H9 (cell line): Measurements from ENCODE around the gene ZNRF1. TPM values are rescaled to one million over a fixed set of nuclear protein-coding genes. Genes with fewer than 3 reads are reported as not detected.

ENCODE experiments used
- DNase-seq: peaks from one replicate; pipeline ENCODE4 v3.0.0-alpha.2; 2017
- H2AFZ ChIP-seq: one replicate; pipeline ENCODE4 v1.6.1; 2013; ENCODE audit warnings: mild to moderate bottlenecking, low read length, control low read depth, moderate library complexity
- H2AK5ac ChIP-seq: 2 replicates; pipeline ENCODE4 v1.6.1; 2013; ENCODE audit warnings: low read length, control low read depth, mixed read lengths; ENCODE audit not compliant: insufficient read length
- H2BK120ac ChIP-seq: one replicate; pipeline ENCODE4 v1.6.1; 2013; ENCODE audit warnings: low read depth, mild to moderate bottlenecking, low read length, control low read depth, inconsistent platforms; ENCODE audit not compliant: poor library complexity, severe bottlenecking
- H2BK12ac ChIP-seq: 2 replicates; pipeline ENCODE4 v1.6.1; 2013; ENCODE audit warnings: low read length, control low read depth, mixed read lengths, low read depth; ENCODE audit not compliant: insufficient read length
- H2BK15ac ChIP-seq: 2 replicates; pipeline ENCODE4 v1.6.1; 2013; ENCODE audit warnings: low read depth, low read length, control low read depth
- H2BK20ac ChIP-seq: one replicate; pipeline ENCODE4 v1.6.1; 2013; ENCODE audit warnings: low read depth, mild to moderate bottlenecking, low read length, control low read depth, inconsistent platforms; ENCODE audit not compliant: poor library complexity, severe bottlenecking
- H2BK5ac ChIP-seq: 2 replicates; pipeline ENCODE4 v1.6.1; 2013; ENCODE audit warnings: low read length, control low read depth, mixed read lengths; ENCODE audit not compliant: insufficient read length
- H3K14ac ChIP-seq: 2 replicates; pipeline ENCODE4 v1.6.1; 2013; ENCODE audit warnings: low read length, control low read depth; ENCODE audit not compliant: insufficient read depth
- H3K18ac ChIP-seq: 2 replicates; pipeline ENCODE4 v1.6.1; 2013; ENCODE audit warnings: low read depth, mild to moderate bottlenecking, mixed read lengths, low read length, control low read depth; ENCODE audit not compliant: insufficient read length
- H3K23ac ChIP-seq: 2 replicates; pipeline ENCODE4 v1.6.1; 2013; ENCODE audit warnings: low read length, control low read depth, mixed read lengths, low read depth; ENCODE audit not compliant: insufficient read length
- H3K23me2 ChIP-seq: 2 replicates; pipeline ENCODE4 v1.6.1; 2013; ENCODE audit warnings: low read depth, mild to moderate bottlenecking, mixed read lengths, low read length, control low read depth; ENCODE audit not compliant: insufficient read length, poor library complexity, severe bottlenecking
- H3K27ac ChIP-seq: 2 replicates; pipeline ENCODE4 v1.5.1; 2013; ENCODE audit warnings: low read length, control low read depth, mixed read lengths, low read depth; ENCODE audit not compliant: insufficient read length
- H3K27me3 ChIP-seq: 2 replicates; pipeline ENCODE4 v1.6.1; 2013; ENCODE audit warnings: low read length, control low read depth, inconsistent platforms; ENCODE audit not compliant: insufficient read depth
- H3K4ac ChIP-seq: 2 replicates; pipeline ENCODE4 v1.6.1; 2013; ENCODE audit warnings: low read depth, mild to moderate bottlenecking, control low read depth, inconsistent platforms, low read length, moderate library complexity
- H3K4me1 ChIP-seq: 2 replicates; pipeline ENCODE4 v1.6.1; 2013; ENCODE audit warnings: low read length, control low read depth, inconsistent platforms; ENCODE audit not compliant: insufficient read depth
- H3K4me2 ChIP-seq: 2 replicates; pipeline ENCODE4 v1.6.1; 2013; ENCODE audit warnings: low read length, control low read depth, mixed read lengths; ENCODE audit not compliant: insufficient read length, insufficient read depth
- H3K56ac ChIP-seq: 2 replicates; pipeline ENCODE4 v1.6.1; 2013; ENCODE audit warnings: low read depth, mild to moderate bottlenecking, mixed read lengths, low read length, control low read depth; ENCODE audit not compliant: insufficient read length
- H3K79me1 ChIP-seq: 2 replicates; pipeline ENCODE4 v1.6.1; 2013; ENCODE audit warnings: low read depth, mild to moderate bottlenecking, moderate library complexity, low read length, control low read depth, inconsistent platforms; ENCODE audit not compliant: insufficient read depth, poor library complexity, severe bottlenecking
- H3K79me2 ChIP-seq: 2 replicates; pipeline ENCODE4 v1.6.1; 2013; ENCODE audit warnings: low read length, control low read depth, inconsistent platforms; ENCODE audit not compliant: insufficient read depth
- H3K9ac ChIP-seq: 2 replicates; pipeline ENCODE4 v1.6.1; 2013; ENCODE audit warnings: low read length, control low read depth, mixed read lengths; ENCODE audit not compliant: insufficient read length; ENCODE audit errors: extremely low read depth
- H3K9me3 ChIP-seq: one replicate; pipeline ENCODE4 v1.6.1; 2013; ENCODE audit warnings: low read depth, low read length, inconsistent platforms; ENCODE audit not compliant: control insufficient read depth
- H3T11ph ChIP-seq: one replicate; pipeline ENCODE4 v1.6.1; 2013; ENCODE audit warnings: mild to moderate bottlenecking, low read length, control low read depth, inconsistent platforms
- H4K20me1 ChIP-seq: one replicate; pipeline ENCODE4 v1.6.1; 2013; ENCODE audit not compliant: control insufficient read depth, insufficient read length, insufficient read depth
- H4K5ac ChIP-seq: 2 replicates; pipeline ENCODE4 v1.6.1; 2013; ENCODE audit warnings: low read depth, mild to moderate bottlenecking, mixed read lengths, low read length, control low read depth; ENCODE audit not compliant: insufficient read length
- H4K8ac ChIP-seq: replicated peaks from 2 replicates; pipeline ENCODE4 v1.6.1; 2013; ENCODE audit warnings: low read length, control low read depth, mixed read lengths, low read depth; ENCODE audit not compliant: insufficient read length
- H4K91ac ChIP-seq: 2 replicates; pipeline ENCODE4 v1.6.1; 2013; ENCODE audit warnings: low read depth, mild to moderate bottlenecking, moderate library complexity, mixed read lengths, low read length, control low read depth; ENCODE audit not compliant: insufficient read length
- H3K27ac Mint-ChIP-seq, 3 experiments: 2 replicates in 2 of 3; 3 replicates in 1 of 3; pipeline ENCODE4 v1.8.0; 2020 to 2021; ENCODE audit warnings: mixed read lengths in 3 of 3, mild to moderate bottlenecking in 1 of 3, moderate library complexity in 1 of 3
- H3K27me3 Mint-ChIP-seq: 2 replicates; pipeline ENCODE4 v1.8.0; 2021; ENCODE audit warnings: low read depth, mild to moderate bottlenecking, moderate library complexity, mixed read lengths
- H3K36me3 Mint-ChIP-seq, 3 experiments: 2 replicates in 2 of 3; 3 replicates in 1 of 3; pipeline ENCODE4 v1.8.0; 2020 to 2021; ENCODE audit warnings: low read depth in 3 of 3, mixed read lengths in 3 of 3; ENCODE audit not compliant: insufficient read depth in 1 of 3
- H3K4me1 Mint-ChIP-seq, 2 experiments: 2 replicates each; pipeline ENCODE4 v1.8.0; 2020; ENCODE audit warnings: mixed read lengths in 2 of 2
- H3K4me3 Mint-ChIP-seq, 2 experiments: 2 replicates in 1 of 2; 3 replicates in 1 of 2; pipeline ENCODE4 v1.8.0; 2020 to 2021; ENCODE audit warnings: mild to moderate bottlenecking in 2 of 2, mixed read lengths in 2 of 2, moderate library complexity in 1 of 2
- H3K9me3 Mint-ChIP-seq, 2 experiments: 2 replicates in 1 of 2; 3 replicates in 1 of 2; pipeline ENCODE4 v1.8.0; 2020; ENCODE audit warnings: mild to moderate bottlenecking in 2 of 2, mixed read lengths in 2 of 2, moderate library complexity in 1 of 2
- CTCF ChIP-seq: fragments of 200-600 bp; sonication (generic); conservative IDR thresholded peaks from 3 replicates; pipeline ENCODE4 v1.8.0; 2021; ENCODE audit warnings: antibody characterized with exemption, mild to moderate bottlenecking
- WGBS: extraction: QIAGEN DNeasy Blood & Tissue Kit; methylation state at CpG from one replicate; pipeline ENCODE4 v1.1.7; 2013; ENCODE audit warnings: missing lambda C conversion rate, low lambda C conversion rate, mixed read lengths; ENCODE audit not compliant: insufficient read length; ENCODE audit errors: extremely low coverage; 5-methylcytosine and 5-hydroxymethylcytosine counted together
- total RNA-seq: library from RNA; stranded (reverse); gene quantifications from 2 replicates; pipeline ENCODE4 v1.2.1, GENCODE V29; 2021

ZNRF1 gene
- total RNA-seq, 1 experiment from 2014 or later: 49.6 TPM

GRCh38 chr16:75003931-75004330, 5.1 kb downstream of the ZNRF1 start:
- Mint-ChIP-seq H3K36me3 (peaks cover 5 to 24% (median 13%) of the 10 kb centered on the region in 3 experiments; a peak in 5 of 7 replicates), H3K4me3 (no peak overlapping the region)

More at GRCh38 chr16:75003931-75004330, 5.1 kb downstream of the ZNRF1 start:
- no peaks in the 10 kb centered on the region for H4K20me1 ChIP-seq
- no peaks in the 10 kb centered on the region for H3K4me1 ChIP-seq
- H2BK5ac ChIP-seq: no peak overlapping the region
- no peak overlapping the region for H2BK120ac ChIP-seq
- no peaks in the 10 kb centered on the region for H3K9me3 ChIP-seq
- H3K56ac ChIP-seq: no peak overlapping the region
- H3K23ac ChIP-seq: no peak overlapping the region
- no peak overlapping the region for H2BK12ac ChIP-seq
- no peak overlapping the region for H2AK5ac ChIP-seq
- H3K18ac ChIP-seq: no peak overlapping the region
- no peak overlapping the region for H4K91ac ChIP-seq
- H3K27me3 Mint-ChIP-seq: peaks cover 5% of the 10 kb centered on the region
- peak overlapping the region in 1 of 3 experiments; percentile 62; a peak in 1 of 7 replicates for H3K27ac Mint-ChIP-seq
- H3K9ac ChIP-seq: no peak overlapping the region
- H3K14ac ChIP-seq: no peak overlapping the region
- H3K4ac ChIP-seq: no peak overlapping the region
- peaks cover 11% of the 10 kb centered on the region for H3K79me1 ChIP-seq
- H3K27ac ChIP-seq: no peak overlapping the region
- H2AFZ ChIP-seq: no peak overlapping the region
- no peak for DNase-seq
- H2BK20ac ChIP-seq: no peak overlapping the region
- no peak overlapping the region for H4K5ac ChIP-seq
- H3K4me2 ChIP-seq: no peak overlapping the region
- TF ChIP-seq CTCF: no peak
- H3K4me1 Mint-ChIP-seq: peaks cover 39 to 44% of the 10 kb centered on the region in 2 experiments
- peaks cover 16% of the 10 kb centered on the region for H3K23me2 ChIP-seq
- no CpG with 5 or more reads among the region's 5 CpGs for WGBS
- peaks cover 0 to 2% of the 10 kb centered on the region in 2 experiments; a peak in 1 of 5 replicates for H3K9me3 Mint-ChIP-seq
- no peak overlapping the region for H3T11ph ChIP-seq
- no peak overlapping the region for H4K8ac ChIP-seq
- no peak overlapping the region for H2BK15ac ChIP-seq
- H3K27me3 ChIP-seq: no peaks in the 10 kb centered on the region
- H3K79me2 ChIP-seq: peaks cover 32% of the 10 kb centered on the region; the same call in 1 of the 2 replicates
